Measurements from ENCODE around the gene EEF1AKMT3.

Gene EEF1AKMT3

GRCh38 chr12:57821474-57822214 lies 49.2 kb downstream of the EEF1AKMT3 start:
- DNase-seq = no peak

- no peak for DNase-seq
Observed at GRCh38 chr12:57822392-57823130, 50.1 kb downstream of the EEF1AKMT3 start.

DNA sequence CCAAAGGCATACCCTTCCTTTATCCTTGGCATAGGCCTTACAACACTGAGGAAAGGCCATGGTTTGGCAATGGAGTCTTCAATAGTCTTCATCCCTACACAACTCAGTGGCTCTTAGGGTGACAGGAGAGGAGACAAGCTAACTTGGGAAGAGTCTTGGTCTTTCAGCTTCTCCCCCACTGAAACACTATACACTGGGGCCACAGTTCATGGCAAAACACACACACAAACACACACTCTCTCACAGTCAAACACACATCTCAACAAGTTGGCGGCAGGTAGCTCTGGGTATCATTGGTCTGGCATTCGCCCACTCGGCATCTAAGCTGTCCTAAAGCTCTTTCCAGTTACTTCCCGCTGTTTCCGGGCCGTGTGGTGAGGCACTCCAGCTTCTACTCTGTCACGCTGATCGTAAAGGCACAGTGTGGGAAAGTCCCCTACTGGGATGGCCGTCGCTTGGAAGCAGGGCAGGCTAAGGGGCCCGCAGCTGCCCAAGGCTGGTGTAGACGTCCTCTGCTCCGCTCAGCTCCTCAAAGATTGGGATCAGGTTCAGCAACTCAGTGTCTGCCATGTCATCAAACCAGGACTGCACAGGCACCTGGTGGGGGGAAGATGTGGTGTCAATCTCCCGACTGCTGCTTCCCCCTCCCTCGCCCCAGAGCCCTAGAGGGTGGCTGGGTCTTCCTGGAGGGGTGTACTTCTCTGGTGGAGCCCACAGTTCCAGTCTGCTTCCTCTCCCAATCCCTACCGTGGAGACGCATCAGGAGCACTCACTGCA lies 50.9 kb downstream of the EEF1AKMT3 start:
- no peak for DNase-seq

GRCh38 chr12:57823908-57824640 lies 51.7 kb downstream of the EEF1AKMT3 start:
- DNase-seq = no peak

- DNase-seq = no peak
Observed at GRCh38 chr12:57825451-57825850, 53.0 kb downstream of the EEF1AKMT3 start.

DNA sequence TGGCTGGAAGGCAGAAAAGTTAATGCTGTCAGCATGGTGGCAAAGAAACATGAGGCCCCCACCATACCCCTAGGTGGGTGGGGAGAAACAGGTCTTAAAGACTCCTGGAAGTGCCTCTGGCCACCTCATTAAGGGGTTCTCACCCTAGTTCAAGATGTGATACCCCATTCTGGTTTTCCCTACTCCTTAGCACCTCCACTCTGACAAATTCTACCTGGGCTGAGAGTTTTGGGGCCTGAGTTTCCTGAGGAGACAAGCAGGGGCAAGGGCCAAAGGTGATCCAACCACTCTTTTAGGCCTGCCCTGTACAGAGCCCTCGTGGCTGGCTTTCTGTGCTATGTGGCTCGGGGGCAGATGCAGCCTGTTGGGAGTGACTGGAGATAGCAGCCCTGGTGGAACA lies 54.0 kb downstream of the EEF1AKMT3 start:
- no peak for DNase-seq

DNA sequence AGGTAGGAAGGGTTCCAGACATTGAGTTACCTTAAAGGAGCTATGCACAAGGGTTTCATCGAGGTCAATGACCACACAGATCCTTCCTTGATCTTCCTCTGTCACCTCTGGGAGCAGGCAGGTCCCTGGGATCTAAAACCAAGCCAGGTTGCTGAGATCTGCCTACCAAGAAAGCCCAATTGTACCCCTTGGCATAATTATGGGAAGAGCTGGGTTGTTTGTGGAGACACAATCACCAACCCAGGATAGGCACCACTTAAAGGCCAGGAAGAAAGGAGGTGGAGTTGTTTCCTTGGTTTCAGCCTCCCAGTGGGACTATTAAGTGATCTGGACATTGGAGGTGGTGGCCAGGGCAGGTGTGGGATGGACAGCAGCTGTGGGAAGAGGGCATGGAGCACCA lies 54.6 kb downstream of the EEF1AKMT3 start:
- DNase-seq = no peak

DNA sequence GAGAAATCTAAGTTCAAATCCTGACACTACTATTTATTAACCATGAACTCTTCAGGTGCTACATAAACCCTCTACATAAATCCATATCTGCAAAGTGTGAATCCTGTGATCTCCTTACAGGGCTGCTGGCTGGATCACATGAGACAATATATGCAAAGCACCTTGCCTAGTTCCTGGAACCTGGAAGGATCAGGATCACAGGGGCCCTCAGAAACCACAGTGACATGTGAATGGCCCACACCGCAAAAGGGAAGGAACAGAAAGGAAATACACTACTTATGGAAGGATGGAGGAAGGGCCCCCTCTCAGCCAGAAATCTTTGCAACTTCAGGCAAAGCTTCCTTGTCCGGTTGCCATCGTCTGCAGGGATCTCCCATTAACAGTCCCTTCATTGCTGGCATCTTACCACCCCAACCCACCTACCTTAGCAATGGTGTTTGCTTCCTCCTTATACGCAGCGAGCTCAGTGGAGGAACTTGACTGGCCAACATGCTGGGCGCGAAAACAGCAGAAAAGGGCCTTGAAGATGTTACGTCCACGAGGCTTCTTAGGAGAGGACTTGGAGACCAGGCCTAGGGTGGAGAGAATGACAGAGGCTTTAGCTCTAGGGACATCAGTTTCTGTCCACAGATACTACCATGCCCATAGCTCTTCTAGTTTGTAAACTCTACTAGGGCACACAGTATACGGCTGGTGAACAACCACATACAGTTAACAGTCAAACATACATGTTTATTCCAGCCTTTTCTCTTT lies 56.8 kb downstream of the EEF1AKMT3 start:
- DNase-seq = no peak

GRCh38 chr12:57830393-57830792 lies 58.0 kb downstream of the EEF1AKMT3 start:
- DNase-seq = no peak
